K562 (cell line): ENCODE results near the gene PAIP2. TPM values are rescaled to one million over a fixed set of nuclear protein-coding genes. Genes with fewer than 3 reads are reported as not detected.
A peak's percentile ranks its signal among the peaks of the same experiment; 100 is the strongest.

Experiments used
- ARNT ChIP-seq, 2 experiments: fragments of 450-650 bp; IDR thresholded peaks; 2 replicates each; pipeline ENCODE4 v1.6.1; 2016; ENCODE audit warnings: mild to moderate bottlenecking in 1 of 2
- RAD21 ChIP-seq, 2 experiments: fragments of 250-450 bp in 1 of 2; fragments of 450-650 bp in 1 of 2; sonication (Bioruptor Pico) in 1 of 2; formaldehyde crosslinking in 1 of 2; IDR thresholded peaks in 1 of 2; conservative IDR thresholded peaks in 1 of 2; 2 replicates each; pipeline versions ENCODE4 v1.4.0 to v1.8.0; 2020 to 2022; ENCODE audit warnings: mild to moderate bottlenecking in 2 of 2, moderate library complexity in 1 of 2
- polyA plus RNA-seq, 8 experiments: library from polyadenylated mRNA; depleted of rRNA in 4 of 8; stranded (reverse) in 5 of 8; unstranded in 3 of 8; fragments of >200 nt; fragmentation: Nextera tagmentation in 2 of 8; fragmentation: Illumina TruSeq in 1 of 8; extraction: Ambion mirVana in 2 of 8; extraction: Trizol in 1 of 8; gene quantifications; 2 replicates each; pipeline versions ENCODE4 v1.2.1 to v1.2.3, GENCODE V29; 2011 to 2014; ENCODE audit warnings: inconsistent platforms in 1 of 8, missing spikeins in 1 of 8
- total RNA-seq, 7 experiments: library from RNA; depleted of rRNA in 6 of 7; stranded (reverse); fragments of >200 nt in 6 of 7; fragmentation: Illumina TruSeq in 2 of 7; extraction: Trizol in 2 of 7; gene quantifications; 2 replicates each; pipeline versions ENCODE4 v1.2.1 to v1.2.3, GENCODE V29; 2011 to 2021; ENCODE audit warnings: low replicate concordance in 1 of 7
- TF ChIP-seq, protein P1 (sequence below), 2 experiments: fragments of 450-650 bp; formaldehyde crosslinking in 1 of 2; IDR thresholded peaks; 2 replicates each; pipeline versions ENCODE4 v1.4.0 to v1.6.1; 2014 to 2020; ENCODE audit warnings: mild to moderate bottlenecking in 2 of 2, borderline replicate concordance in 1 of 2, low read depth in 1 of 2
- TF ChIP-seq, protein P2 (sequence below): fragments of 450-650 bp; formaldehyde crosslinking; IDR thresholded peaks from 2 replicates; pipeline ENCODE4 v1.4.0; 2022; ENCODE audit warnings: missing genetic modification characterization

The PAIP2 gene
- total and polyA plus RNA-seq, 9 of the 15 experiments (the other 6 are each of a cell fraction or from before 2014, with no cell fraction given) = 78.3 to 187 (median 128) TPM

DNA sequence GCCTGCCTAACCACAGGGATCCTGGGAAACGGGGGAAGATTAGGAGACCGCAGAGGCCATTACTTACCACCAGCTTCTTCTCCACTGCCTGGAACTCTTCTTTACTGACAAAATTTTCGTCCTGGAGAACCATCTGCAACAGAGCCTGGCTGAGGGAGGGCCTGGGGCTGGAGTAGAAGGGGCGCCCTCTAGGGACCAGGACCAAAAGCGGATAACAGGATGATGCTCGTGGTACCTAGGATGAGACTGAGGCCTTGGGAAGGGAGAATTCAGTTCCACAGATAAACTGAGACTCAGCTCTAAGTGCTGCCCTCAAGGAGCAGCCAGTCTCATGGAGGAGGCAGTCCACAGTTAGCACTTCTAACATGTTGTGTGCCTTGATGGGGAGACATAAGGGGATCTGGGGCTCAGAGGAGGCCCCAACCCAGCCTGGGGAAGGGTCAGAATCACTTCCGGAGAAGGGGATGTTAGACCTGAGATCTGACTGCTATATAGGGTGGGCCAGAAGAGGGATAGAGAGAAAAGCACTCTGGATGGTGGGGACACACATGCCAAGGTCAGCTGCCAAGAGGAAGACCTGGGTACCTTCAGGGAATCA is 61.0 kb downstream of the PAIP2 start (continued):
- TF ChIP-seq, protein P1, sequence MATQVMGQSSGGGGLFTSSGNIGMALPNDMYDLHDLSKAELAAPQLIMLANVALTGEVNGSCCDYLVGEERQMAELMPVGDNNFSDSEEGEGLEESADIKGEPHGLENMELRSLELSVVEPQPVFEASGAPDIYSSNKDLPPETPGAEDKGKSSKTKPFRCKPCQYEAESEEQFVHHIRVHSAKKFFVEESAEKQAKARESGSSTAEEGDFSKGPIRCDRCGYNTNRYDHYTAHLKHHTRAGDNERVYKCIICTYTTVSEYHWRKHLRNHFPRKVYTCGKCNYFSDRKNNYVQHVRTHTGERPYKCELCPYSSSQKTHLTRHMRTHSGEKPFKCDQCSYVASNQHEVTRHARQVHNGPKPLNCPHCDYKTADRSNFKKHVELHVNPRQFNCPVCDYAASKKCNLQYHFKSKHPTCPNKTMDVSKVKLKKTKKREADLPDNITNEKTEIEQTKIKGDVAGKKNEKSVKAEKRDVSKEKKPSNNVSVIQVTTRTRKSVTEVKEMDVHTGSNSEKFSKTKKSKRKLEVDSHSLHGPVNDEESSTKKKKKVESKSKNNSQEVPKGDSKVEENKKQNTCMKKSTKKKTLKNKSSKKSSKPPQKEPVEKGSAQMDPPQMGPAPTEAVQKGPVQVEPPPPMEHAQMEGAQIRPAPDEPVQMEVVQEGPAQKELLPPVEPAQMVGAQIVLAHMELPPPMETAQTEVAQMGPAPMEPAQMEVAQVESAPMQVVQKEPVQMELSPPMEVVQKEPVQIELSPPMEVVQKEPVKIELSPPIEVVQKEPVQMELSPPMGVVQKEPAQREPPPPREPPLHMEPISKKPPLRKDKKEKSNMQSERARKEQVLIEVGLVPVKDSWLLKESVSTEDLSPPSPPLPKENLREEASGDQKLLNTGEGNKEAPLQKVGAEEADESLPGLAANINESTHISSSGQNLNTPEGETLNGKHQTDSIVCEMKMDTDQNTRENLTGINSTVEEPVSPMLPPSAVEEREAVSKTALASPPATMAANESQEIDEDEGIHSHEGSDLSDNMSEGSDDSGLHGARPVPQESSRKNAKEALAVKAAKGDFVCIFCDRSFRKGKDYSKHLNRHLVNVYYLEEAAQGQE (IDR thresholded peaks at IDR 0.05; ENCODE audit: borderline replicate concordance) = peak; percentile 4; the same call in 1 of the 2 replicates
- TF ChIP-seq, protein P1 (CRISPR knock-in tag; IDR thresholded peaks at IDR 0.05; ENCODE audit: low read depth) = no peak
- TF ChIP-seq ARNT (IDR thresholded peaks at IDR 0.05) (no peak), RAD21 (CRISPR knock-in tag; conservative IDR thresholded peaks at IDR 0.05 in 1 of 2, IDR thresholded peaks at IDR 0.05 in 1 of 2) (peak in 1 of 2 experiments; percentile 31; a peak in 2 of 4 replicates)
- TF ChIP-seq, protein P2, sequence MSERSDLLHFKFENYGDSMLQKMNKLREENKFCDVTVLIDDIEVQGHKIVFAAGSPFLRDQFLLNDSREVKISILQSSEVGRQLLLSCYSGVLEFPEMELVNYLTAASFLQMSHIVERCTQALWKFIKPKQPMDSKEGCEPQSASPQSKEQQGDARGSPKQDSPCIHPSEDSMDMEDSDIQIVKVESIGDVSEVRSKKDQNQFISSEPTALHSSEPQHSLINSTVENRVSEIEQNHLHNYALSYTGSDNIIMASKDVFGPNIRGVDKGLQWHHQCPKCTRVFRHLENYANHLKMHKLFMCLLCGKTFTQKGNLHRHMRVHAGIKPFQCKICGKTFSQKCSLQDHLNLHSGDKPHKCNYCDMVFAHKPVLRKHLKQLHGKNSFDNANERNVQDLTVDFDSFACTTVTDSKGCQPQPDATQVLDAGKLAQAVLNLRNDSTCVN (CRISPR knock-in tag) = no peak
